Measurements from ENCODE around the gene HAGHL.
"Not testable (repeated sequence)": the region's sequence is repeated elsewhere in the genome, so short reads cannot be mapped to it uniquely, and the experiment has no call there.

Gene HAGHL

DNA sequence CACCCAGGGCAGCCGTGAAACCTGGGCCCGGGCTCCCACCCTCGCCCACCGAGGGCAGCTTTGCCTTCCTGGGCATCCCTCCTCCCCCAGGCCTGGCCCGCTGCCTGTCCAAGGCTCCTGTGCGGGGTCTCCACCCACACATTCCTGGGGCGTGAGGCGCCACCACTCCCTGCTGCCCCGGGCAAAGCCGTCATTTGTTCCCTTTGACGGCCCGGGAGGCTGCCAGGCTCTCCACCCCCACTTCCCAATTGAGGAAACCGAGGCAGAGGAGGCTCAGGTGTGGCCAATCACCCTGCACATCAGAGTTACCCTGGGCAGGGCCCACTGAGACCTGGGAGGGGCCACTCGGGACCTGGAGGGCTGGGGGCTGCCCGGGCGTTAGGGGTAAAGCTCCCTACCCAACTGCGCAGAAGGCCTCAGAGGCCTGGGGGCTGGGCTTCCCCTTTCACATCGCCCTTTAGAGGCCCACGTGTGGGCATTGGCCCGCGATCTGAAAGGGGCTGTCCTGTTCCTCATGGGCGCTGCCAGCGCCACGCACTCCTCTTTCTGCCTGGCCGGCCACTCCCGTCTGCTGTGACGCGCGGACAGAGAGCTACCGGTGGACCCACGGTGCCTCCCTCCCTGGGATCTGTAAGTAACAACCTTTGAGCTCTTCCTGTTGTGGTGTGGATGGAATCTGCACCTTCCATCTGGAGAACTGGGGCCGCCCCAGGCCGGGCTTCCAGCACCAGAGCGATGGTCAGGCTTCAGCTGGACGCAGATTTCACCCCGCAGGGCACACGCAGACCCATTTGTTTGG lies 33.8 kb downstream of the HAGHL start, which contains the start of gene MSLN:
MSLN (plus strand) TSS at position 190 of the 799 bp plus-strand sequence. CDS start 1,947 bp downstream, outside the sequence.
- DNase-seq = no peak

DNA sequence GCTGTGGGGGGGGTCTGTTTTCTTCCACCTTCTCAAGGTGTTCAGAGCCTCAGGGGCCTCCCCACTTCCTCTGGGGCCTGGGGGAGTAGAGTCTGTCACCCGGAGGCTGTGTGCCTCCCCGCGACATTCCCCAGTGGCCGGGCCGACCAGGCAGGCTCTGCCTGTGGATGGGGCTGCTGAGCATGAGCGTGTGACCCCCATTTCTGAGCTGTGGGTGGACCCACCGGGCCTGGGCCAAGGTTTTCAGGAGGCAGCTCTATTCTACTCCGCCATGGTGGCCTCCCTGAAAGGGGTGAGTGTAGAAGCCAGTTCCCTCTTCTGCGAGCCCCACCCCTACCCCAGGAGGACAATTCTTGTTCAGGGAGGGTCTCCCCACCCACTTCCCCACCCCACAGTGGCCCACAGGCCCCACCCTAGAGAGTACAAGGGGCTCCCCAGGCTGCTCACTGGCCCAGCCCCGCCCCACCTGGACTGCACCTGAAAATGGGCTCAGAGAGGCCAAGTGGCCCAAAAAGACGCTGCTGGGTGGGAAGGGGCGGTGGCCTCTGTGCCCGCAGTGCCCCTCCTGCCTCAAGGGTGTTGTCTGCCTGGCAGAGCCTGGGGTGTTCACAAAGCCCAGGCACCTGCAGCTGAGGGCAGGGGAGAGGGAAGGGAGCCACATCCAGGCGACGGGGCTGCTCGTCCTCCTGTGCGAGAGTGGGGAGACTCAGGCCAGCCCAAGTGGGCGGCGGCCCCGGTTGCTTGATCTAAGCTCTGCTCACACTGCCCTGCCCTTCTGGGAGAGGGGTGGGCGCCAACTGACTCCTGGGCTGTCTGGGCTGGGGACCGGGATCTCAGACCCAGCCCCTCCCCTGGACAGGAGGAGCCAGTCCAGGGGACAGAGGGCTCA lies 35.0 kb downstream of the HAGHL start:
- no peak for DNase-seq

DNA sequence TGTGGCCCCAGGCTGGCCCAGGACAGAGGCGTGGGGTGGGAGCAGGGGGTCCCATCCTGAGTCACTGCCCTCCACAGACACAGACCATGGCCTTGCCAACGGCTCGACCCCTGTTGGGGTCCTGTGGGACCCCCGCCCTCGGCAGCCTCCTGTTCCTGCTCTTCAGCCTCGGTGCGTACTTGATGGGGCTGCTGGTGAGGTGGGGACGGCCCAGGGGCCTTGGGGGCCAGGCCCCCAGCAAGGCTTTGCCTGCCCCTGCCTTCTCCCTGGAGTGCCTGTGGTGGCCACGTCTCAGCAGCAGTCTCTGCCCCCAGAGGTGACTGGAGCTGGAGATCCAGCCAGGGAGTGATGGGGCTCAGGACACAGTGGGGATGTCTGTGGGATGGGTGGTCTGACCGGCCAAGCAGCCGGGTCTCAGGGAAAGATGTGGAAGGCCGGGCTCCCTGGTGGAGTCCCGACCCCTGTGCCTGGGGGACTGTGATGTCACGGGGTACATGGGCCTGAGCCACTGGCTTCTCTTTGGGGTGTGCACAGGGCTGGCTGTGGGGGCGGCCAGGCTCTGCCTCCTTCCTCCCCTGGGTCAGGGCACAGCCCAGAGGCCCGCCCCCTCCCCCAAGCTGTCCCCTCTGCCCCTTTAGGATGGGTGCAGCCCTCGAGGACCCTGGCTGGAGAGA lies 35.8 kb downstream of the HAGHL start:
- no peak for DNase-seq

DNA sequence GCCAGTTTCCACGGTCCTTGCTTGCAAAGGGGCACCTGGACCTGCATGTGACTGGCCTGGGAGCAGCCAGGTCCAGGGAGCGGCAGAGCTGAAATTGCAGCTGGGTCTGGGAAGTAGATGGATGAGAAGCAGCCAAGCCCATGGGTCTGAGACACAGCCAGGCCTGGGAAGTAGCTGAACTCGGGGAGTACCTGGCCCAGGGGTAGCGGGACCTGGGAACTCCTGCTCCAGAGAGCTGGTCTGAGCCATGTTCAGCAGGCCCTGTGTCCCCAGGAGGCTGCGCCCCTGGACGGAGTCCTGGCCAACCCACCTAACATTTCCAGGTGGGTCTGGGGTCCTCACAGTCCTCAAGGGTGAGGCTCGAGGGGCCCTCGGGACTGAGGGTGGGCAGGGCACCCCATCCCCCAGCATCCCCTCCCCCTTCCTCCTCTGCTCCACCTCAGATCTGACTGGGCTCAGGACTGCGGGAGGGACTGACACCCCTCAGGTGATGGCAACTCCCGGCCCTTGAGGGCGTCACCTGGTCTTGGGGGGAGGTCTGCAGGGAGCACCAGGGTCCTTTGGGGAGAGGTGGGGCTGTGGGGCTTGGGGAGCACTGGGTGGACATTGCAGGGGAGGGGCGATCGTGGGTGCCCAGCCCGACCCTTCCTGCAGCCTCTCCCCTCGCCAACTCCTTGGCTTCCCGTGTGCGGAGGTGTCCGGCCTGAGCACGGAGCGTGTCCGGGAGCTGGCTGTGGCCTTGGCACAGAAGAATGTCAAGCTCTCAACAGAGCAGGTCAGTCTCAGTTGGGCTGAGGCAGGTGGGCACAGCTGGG lies 36.7 kb downstream of the HAGHL start:
- DNase-seq = no peak

DNA sequence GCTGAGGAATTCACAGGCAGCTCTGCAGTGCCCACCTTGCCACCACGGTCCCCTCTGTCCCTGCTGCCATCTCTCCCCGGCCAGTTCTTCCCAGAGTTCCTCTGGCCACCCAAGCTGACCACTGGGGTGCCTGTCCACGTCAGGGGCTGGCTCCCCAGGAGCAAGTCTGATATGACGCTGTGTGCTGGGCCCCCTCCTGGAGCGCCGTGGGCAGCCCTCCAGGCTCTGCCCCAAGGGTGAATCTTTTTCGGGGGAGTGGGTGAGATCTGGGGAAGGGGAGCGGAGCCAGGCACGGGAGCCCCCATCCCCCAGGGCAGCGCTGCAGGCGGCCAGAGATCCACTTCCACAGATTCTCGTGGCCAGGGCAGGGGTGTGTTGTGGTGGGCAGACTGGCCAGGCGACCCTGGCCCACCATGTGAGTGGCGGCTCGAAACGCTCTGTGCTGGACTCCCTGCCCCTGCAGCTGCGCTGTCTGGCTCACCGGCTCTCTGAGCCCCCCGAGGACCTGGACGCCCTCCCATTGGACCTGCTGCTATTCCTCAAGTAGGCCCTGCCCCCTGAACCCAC lies 37.4 kb downstream of the HAGHL start:
- no peak for DNase-seq

DNA sequence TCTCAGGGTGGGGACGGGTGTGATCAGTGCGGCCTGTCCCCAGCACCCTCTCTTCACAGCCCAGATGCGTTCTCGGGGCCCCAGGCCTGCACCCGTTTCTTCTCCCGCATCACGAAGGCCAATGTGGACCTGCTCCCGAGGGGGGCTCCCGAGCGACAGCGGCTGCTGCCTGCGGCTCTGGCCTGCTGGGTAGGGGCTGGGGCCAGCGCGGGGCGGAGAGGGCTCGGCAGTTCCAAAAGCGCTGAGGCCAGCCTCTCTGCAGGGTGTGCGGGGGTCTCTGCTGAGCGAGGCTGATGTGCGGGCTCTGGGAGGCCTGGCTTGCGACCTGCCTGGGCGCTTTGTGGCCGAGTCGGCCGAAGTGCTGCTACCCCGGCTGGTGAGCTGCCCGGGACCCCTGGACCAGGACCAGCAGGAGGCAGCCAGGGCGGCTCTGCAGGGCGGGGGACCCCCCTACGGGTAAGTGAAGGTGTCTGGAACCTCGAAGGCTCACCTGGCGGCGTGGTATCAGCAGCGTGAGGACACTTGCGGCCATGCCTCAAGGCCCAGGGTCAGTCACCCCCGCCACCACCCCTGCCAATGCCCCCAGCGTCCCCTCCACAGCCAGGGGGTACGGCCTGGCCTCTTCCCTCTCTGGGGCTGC lies 38.1 kb downstream of the HAGHL start:
- DNase-seq = no peak

DNA sequence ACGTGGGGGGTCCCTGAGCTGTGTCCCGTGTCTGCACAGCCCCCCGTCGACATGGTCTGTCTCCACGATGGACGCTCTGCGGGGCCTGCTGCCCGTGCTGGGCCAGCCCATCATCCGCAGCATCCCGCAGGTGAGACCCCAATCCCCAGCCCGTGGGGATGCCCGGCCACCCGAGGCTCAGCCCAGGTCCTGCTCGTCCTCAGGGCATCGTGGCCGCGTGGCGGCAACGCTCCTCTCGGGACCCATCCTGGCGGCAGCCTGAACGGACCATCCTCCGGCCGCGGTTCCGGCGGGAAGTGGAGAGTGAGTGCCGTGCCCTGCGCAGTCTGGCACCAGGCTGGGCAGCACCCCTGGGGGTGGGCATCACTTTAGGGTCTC lies 38.6 kb downstream of the HAGHL start:
- no peak for DNase-seq

DNA sequence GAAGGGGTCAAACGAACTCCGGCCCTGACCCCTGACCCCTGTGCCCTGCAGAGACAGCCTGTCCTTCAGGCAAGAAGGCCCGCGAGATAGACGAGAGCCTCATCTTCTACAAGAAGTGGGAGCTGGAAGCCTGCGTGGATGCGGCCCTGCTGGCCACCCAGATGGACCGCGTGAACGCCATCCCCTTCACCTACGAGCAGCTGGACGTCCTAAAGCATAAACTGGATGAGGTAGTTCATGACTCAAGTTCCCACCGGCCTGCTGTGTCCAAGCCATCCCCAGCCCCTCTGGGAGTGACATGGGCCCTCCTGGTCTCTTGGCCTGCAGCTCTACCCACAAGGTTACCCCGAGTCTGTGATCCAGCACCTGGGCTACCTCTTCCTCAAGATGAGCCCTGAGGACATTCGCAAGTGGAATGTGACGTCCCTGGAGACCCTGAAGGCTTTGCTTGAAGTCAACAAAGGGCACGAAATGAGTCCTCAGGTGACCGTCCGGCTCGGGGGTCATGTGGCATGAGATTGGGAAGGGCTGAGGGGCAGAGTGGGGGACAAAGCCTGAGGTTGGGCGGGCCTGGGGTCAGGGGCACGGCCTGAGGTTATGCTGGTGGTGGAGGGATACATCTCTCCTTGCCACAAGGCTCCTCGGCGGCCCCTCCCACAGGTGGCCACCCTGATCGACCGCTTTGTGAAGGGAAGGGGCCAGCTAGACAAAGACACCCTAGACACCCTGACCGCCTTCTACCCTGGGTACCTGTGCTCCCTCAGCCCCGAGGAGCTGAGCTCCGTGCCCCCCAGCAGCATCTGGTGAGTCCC lies 39.3 kb downstream of the HAGHL start:
- DNase-seq = no peak

DNA sequence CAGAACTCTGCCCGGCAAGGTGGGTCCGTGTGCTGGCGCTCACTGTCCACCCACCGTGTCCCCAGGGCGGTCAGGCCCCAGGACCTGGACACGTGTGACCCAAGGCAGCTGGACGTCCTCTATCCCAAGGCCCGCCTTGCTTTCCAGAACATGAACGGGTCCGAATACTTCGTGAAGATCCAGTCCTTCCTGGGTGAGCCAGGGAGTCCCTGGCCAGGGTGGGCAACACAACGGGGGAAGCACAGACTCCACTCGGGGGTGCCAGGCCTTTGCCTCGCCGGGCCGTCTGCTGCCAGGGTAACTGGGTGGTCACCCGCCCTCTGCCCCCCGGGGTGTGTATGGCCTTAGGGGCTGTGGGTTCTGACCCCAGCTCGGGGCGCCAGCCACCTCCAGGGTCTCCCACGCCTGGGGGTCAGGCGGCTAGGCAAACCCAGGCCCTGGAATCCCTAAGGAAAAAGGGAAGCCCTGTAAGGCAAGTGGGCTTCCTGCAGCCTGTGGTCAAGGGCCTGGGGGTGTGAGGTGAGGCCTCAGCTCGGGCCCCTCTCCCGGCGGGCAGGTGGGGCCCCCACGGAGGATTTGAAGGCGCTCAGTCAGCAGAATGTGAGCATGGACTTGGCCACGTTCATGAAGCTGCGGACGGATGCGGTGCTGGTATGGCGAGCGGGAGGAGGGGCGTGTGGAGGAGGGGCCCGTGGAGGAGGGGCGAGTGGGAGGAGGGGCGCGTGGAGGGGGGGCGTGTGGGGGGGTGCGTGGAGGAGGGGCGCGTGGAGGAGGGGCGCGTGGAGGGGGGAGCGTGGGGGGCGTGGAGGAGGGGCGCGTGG lies 40.1 kb downstream of the HAGHL start:
- DNase-seq = no peak

DNA sequence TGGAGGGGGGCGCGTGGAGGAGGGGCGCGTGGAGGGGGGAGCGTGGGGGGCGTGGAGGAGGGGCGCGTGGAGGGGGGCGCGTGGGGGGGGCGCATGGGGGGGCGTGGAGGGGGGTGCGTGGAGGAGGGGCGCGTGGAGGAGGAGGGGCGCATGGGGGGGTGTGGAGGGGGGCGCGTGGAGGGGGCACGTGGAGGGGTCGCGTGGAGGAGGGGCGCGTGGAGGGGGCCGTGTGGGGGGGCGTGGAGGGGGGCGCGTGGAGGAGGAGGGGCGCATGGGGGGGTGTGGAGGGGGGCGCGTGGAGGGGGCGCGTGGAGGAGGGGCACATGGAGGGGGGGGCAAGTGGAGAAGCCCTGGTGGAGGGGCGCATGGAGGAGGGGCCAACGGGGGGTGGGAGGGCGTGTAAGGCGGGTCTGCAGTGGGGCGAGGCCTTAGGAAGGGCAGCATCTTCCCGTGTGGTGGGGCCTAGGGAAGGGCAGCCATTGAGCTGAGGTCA lies 40.9 kb downstream of the HAGHL start:
- no peak for DNase-seq

DNA sequence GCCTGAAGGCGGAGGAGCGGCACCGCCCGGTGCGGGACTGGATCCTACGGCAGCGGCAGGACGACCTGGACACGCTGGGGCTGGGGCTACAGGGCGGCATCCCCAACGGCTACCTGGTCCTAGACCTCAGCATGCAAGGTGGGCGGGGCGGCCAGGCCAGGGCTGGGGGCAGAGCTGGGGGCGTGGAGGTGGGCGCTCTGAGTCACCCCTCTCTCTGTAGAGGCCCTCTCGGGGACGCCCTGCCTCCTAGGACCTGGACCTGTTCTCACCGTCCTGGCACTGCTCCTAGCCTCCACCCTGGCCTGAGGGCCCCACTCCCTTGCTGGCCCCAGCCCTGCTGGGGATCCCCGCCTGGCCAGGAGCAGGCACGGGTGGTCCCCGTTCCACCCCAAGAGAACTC lies 41.5 kb downstream of the HAGHL start:
- no peak for DNase-seq

DNA sequence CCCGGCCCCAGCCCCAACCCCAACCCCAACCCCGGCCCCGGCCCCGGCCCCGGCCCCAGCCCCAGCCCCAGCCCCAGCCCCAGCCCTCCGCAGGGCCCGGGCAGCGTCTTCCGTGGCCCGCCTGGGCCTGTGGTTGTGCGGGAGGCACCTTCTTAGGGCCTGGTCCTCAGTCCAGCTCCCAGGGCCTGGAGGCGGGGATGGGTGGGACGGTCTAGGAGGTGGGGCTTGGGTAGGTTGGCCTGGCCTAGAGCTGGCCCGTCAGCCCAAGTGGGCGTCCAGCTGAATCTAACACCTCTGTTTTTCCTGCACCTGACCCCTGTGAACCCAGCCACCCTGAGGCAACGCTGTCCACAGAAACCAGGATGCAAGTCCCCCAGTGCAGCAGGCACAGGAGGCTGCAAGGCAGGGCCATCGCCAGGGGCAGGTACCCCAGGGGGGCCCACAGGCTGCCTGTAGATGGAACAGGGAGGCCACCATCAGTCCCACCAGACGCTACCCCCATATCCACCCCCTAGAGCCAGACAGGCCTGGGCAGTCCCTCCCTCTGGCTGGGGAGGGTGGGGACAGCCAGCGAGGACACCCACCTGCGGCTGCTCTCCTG lies 42.4 kb downstream of the HAGHL start:
- no peak for DNase-seq

DNA sequence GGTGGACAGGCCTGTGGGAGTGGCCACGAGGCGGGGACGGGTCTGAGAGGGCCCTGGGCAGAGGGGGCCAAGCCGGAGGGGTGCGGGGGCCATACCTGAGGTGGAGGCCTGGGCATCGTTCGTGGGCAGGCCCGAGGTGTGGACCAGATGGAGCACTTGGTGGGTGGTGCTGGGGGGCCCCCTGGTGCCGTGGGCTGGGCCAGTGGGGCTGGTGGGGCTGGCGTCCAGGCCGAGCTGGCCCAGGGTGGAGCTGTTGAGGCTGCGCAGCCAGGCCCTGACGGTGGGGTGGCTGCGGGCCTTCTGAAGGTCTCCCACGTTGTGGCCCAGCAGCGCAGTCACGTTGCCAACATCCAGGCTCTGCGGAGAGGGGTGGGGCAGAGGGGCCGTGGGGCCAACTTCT lies 43.0 kb downstream of the HAGHL start:
- no peak for DNase-seq

DNA sequence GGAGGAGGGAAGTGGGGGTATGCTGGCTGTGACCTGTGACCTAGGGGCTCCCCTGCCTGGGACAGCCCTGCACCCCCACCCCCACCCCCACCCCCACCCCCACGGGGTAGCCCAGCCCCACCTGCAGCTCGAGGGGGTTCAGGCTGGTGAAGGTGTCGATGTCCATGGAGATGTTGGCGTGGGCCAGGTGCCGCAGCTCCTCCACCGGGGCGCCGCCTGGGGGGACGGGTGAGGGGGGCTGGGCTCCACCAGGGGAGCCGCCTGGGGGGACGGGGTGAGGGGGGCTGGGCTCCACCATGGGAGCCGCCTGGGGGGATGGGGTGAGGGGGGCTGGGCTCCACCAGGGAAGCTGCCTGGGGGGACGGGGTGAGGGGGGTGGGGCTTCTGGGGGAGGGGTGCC lies 43.5 kb downstream of the HAGHL start:
- DNase-seq = no peak

DNA sequence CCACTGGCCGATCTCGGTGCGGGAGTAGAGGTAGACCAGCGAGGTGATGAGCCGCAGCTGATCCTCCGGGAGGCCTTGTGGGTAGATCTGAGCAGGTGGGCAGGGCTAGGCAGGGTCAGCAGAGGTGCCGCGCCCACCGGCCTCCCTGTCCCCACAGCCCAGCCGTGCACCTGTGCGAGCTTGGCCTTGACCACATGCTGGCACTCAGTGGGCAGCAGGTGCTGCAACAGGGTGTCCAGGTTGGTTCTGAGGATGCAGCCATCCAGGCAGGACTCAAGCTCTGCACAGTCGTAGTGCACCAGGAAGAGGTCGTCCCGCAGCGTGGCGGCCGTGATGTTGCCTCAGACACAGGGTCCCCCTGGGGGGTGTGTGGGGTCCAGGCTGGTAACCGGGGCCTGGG lies 46.1 kb downstream of the HAGHL start:
- no peak for DNase-seq

DNA sequence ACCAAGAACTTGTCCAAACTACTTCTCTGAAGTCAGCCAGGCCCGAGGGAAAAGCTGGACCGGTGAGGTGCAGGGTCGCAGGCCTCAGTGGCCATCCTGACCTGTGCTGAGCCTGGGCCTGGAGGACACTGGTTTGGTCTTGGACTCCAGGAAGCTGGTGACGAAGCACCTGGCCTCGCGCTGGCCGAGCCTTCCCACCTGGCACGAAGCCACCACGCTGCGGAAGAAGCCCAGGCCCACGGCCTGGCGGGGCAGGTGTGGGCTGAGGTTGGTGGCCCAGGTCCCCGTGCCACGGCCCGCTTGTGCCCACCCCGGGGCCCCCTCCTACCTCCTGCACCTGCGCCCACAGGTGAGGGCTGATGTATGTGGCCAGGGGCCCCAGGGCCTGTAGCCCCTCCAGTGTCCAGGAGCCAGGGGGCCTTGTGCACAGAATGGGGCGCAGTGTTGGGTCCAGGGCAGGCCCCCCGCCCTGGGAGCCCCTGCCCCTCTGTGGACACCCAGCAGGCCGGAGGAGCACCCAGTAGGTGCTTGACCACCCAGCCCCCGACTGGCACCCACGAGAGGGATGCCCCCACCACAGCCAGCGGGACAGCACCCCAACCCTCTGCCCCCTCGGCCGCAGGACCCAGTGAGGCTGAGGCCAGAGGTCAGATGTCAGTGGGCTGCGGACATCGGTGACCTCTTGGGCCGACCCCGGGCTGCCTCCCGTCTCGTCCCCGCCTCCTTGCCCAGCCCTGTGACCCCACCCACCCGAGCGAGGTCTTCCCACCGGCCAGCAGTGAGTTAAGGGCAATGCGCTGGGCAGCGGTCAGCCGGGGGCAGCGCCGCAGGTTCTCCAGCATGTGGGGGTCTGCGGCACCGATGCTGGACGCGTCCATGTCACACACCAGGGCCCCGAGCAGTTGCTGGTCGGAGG lies 47.4 kb downstream of the HAGHL start:
- no peak for DNase-seq

DNA sequence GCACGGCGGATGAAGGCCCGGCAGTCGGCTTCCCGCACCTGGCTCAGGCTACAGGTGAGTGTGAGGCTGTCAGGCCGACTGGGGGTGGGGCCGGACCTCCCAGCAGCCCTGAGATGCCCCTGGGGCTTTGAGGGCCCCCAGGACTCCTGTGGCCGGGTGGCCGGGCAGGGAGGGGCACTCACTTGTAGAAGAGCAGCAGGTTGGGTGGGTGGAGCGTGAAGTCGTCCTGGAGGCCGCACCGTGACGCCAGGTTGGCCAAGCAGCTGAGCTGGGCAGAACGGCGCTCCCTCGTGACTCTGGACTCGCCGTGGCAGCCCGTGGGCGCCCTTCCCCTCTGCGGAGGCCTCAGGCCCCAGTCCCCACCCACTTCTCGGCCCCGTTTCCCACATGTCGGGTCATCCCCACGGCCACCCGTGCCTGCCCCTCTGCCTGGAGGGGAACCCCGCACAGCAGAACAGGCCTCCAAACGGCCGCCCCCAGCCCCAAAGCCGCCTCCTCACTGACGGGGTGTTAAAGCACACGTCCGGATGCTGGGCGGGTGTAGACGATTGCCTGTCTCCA lies 48.4 kb downstream of the HAGHL start:
- DNase-seq = no peak

DNA sequence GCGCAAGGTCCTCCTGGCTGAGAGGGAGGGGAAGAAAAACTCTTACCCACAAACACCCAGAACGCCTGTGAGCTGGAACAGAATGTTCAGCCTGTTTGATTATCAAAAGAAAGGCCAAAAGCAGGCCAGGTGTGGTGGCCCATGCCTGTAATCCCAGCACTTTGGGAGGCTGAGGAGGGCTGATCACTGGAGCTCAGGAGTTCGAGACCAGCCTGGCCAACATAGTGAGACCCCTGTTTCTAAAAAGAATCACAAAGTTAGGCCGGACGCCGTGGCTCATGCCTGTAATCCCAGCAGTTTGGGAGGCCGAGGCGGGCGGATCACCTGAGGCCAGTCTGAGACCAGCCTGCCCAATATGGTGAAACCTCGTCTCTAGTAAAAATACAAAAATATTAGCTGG lies 49.4 kb downstream of the HAGHL start:
- not testable (repeated sequence) for DNase-seq
